Smooth muscle cell (in vitro differentiated cells): ENCODE measurements around the gene PNRC1. TPM values are rescaled to one million over a fixed set of nuclear protein-coding genes. Genes with fewer than 3 reads are reported as not detected.

ENCODE experiments used
- DNase-seq: peaks from one replicate; lab custom pipeline; 2025; ENCODE audit not compliant: unreplicated experiment; lab: John Stamatoyannopoulos, UW
- H2AFZ ChIP-seq: fragments of 200-600 bp; sonication (generic); 2 replicates; pipeline ENCODE4 v1.6.0; 2016; ENCODE audit warnings: antibody characterized with exemption, low read depth, mild to moderate bottlenecking
- H3F3A ChIP-seq: fragments of 200-600 bp; sonication (generic); 2 replicates; pipeline ENCODE4 v1.6.0; 2017; ENCODE audit warnings: antibody characterized with exemption, low read depth
- H3K27ac ChIP-seq: fragments of 200-600 bp; sonication (generic); 2 replicates; pipeline ENCODE4 v1.5.1; 2016; ENCODE audit warnings: low read depth, mild to moderate bottlenecking
- H3K27me3 ChIP-seq: fragments of 200-600 bp; sonication (generic); 2 replicates; pipeline ENCODE4 v1.6.1; 2016; ENCODE audit warnings: low read depth, mild to moderate bottlenecking
- H3K36me3 ChIP-seq: fragments of 200-600 bp; sonication (generic); 2 replicates; pipeline ENCODE4 v1.5.1; 2016; ENCODE audit warnings: low read depth
- H3K4me1 ChIP-seq: fragments of 200-600 bp; sonication (generic); 2 replicates; pipeline ENCODE4 v1.5.1; 2016; ENCODE audit warnings: low read depth
- H3K4me2 ChIP-seq: fragments of 200-600 bp; sonication (generic); 2 replicates; pipeline ENCODE4 v1.6.0; 2016; ENCODE audit warnings: mild to moderate bottlenecking
- H3K4me3 ChIP-seq: fragments of 200-600 bp; sonication (generic); 2 replicates; pipeline ENCODE4 v1.5.1; 2016; ENCODE audit warnings: mild to moderate bottlenecking
- H3K79me2 ChIP-seq: fragments of 200-600 bp; sonication (generic); 2 replicates; pipeline ENCODE4 v1.6.0; 2016; ENCODE audit warnings: low read depth, mild to moderate bottlenecking
- H3K9ac ChIP-seq: fragments of 200-600 bp; sonication (generic); 2 replicates; pipeline ENCODE4 v1.6.0; 2016; ENCODE audit warnings: low read depth
- H3K9me3 ChIP-seq: fragments of 200-600 bp; sonication (generic); replicated peaks from 2 replicates; pipeline ENCODE4 v1.5.1; 2016; ENCODE audit warnings: low read depth
- H4K20me1 ChIP-seq: fragments of 200-600 bp; sonication (generic); 2 replicates; pipeline ENCODE4 v1.6.0; 2016; ENCODE audit warnings: low read depth
- WGBS: methylation state at CpG from one replicate; pipeline ENCODE4 v1.1.7; 2016; ENCODE audit warnings: low lambda C conversion rate; 5-methylcytosine and 5-hydroxymethylcytosine counted together
- polyA plus RNA-seq: library from polyadenylated mRNA; unstranded; fragments of >200 nt; fragmentation: Nextera tagmentation; extraction: Ambion mirVana; gene quantifications from 2 replicates; pipeline ENCODE4 v1.2.1, GENCODE V29; 2016
- total RNA-seq: library from RNA; depleted of rRNA; stranded (reverse); fragments of >200 nt; gene quantifications from 2 replicates; pipeline ENCODE4 v1.2.3, GENCODE V29; 2014
- TF ChIP-seq, protein P1 (sequence below): fragments of 200-600 bp; sonication (generic); IDR thresholded peaks from 2 replicates; pipeline ENCODE4 v1.5.1; 2017; ENCODE audit warnings: borderline replicate concordance, mild to moderate bottlenecking, antibody characterized with exemption; ENCODE audit not compliant: insufficient read depth, poor library complexity, severe bottlenecking

Gene PNRC1
- total and polyA plus RNA-seq, 2 experiments from 2014 or later: 188 to 198 TPM

DNA sequence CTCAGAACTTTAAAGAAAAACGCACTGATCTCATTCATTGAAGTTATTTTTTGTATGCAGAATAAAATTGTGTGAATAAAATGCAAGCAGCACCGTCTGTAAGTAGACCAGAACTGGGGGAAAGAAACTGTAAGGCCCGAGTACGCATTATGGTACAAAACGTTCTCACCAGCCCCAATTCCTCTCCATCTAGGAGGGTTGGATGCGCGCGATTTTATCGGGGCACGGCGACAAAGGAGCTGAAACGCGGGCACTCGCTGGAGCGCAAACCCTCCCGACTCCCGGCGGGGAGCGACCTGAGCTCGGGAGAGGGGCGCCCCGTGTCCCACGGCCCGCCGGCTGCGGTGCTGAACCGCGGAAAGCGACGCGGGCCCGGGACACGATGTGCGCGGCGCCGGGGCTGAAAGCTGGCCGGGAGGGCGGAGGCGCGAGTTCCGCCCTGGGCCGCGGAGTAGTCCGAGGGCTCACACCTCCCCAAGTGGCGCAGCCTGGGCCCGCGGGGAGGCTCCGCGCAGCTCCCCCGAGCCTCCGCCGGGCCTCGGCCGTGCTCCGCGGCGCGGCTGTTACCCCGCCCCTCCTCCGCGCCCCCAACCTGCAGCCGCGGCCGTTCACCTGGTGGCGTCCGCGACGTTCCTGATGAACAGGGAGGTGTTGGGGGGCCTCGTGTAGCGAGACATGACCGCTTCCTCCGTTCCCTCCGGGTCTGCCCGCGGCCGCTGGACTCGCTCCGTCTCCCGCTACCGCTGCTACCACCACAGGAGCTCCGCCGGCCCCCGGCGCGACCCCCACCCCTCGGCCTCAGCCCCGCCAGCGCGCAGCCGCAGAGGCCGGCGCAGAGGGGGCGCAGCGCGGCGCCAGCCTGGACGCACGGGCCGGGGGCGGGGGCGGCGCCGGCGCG lies 36.9 kb downstream of the PNRC1 start, which contains the start of gene SRSF12:
TSS of gene SRSF12 (minus strand) at position 861 of the 898 bp plus-strand sequence. CDS start at position 677, 184 bp downstream.
- Histone ChIP-seq H3K79me2 (peaks cover 23% of the 10 kb centered on the region), H3K27me3 (no peaks in the 10 kb centered on the region), H3F3A (peaks cover 6% of the 10 kb centered on the region), H3K9me3 (no peaks in the 10 kb centered on the region), H3K36me3 (no peaks in the 10 kb centered on the region), H3K27ac (no peak within 1 kb of the TSS), H3K4me3 (peak within 1 kb of the TSS; percentile 86), H3K4me2 (peak within 1 kb of the TSS; percentile 88), H4K20me1 (peaks cover 9% of the 10 kb centered on the region), H3K4me1 (peaks cover 8% of the 10 kb centered on the region), H2AFZ (peak within 1 kb of the TSS; percentile 87), H3K9ac (peak within 1 kb of the TSS; percentile 70)
- WGBS: under 1% methylated on average over 43 of the region's 106 CpGs
- TF ChIP-seq, protein P1, sequence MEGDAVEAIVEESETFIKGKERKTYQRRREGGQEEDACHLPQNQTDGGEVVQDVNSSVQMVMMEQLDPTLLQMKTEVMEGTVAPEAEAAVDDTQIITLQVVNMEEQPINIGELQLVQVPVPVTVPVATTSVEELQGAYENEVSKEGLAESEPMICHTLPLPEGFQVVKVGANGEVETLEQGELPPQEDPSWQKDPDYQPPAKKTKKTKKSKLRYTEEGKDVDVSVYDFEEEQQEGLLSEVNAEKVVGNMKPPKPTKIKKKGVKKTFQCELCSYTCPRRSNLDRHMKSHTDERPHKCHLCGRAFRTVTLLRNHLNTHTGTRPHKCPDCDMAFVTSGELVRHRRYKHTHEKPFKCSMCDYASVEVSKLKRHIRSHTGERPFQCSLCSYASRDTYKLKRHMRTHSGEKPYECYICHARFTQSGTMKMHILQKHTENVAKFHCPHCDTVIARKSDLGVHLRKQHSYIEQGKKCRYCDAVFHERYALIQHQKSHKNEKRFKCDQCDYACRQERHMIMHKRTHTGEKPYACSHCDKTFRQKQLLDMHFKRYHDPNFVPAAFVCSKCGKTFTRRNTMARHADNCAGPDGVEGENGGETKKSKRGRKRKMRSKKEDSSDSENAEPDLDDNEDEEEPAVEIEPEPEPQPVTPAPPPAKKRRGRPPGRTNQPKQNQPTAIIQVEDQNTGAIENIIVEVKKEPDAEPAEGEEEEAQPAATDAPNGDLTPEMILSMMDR: no peak
- no peak for DNase-seq

DNA sequence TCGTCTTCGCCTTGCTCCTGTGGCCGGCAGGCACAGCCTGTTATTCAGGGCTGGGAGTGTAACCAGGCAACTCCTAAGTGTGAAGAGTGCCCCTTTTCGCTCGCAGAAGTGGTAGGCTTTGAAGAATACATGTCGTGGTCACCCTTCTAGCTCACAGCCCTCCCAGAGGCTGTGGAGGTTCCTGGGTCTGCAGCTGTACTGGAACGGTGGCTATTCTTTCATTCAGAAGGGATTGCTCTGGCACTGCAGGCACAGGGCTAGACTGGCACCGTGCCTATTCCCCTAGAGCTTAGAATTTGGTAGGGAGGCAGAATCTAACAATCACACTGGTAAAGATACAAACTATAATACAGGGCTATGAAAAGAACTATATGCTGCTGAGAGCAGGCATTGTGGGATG lies 38.4 kb downstream of the PNRC1 start:
- no peak for DNase-seq
- Histone ChIP-seq H3K4me1 (peaks cover 8% of the 10 kb centered on the region), H3F3A (peaks cover 6% of the 10 kb centered on the region), H3K9ac (no peak overlapping the region), H3K36me3 (no peaks in the 10 kb centered on the region), H3K27me3 (no peaks in the 10 kb centered on the region), H3K79me2 (peaks cover 11% of the 10 kb centered on the region), H4K20me1 (peaks cover 3% of the 10 kb centered on the region), H2AFZ (no peak overlapping the region), H3K4me3 (no peak overlapping the region), H3K9me3 (no peaks in the 10 kb centered on the region), H3K27ac (no peak overlapping the region), H3K4me2 (no peak overlapping the region)
- TF ChIP-seq, protein P1: no peak
- 79% methylated on average over 8 of the region's 8 CpGs for WGBS

DNA sequence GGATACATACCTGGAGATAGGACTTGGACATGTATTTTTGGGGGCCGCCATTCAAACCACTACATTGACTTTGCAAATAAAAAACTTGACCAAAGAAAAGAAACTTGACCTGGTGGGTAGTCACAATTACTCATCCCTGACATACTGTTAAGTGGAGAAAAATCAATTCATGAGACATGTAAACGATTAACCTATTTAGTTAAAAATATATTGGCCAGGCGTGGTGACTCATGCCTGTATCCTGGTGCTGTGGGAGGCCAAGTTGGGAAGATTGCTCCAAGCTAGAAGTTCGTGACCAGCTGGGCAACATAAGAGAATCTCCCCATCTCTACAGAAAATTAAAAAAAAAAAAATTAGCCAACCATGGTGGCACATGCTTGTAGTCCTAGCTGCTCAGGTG lies 39.8 kb downstream of the PNRC1 start:
- no peak overlapping the region for H3K9ac ChIP-seq
- H2AFZ ChIP-seq: no peak overlapping the region
- no peak overlapping the region for H3K4me2 ChIP-seq
- no peak overlapping the region for H3K4me3 ChIP-seq
- WGBS: 67% methylated on average over 4 of the region's 4 CpGs
- no peak for DNase-seq
- TF ChIP-seq, protein P1: no peak
- H3K79me2 ChIP-seq: peaks cover 11% of the 10 kb centered on the region
- H3K4me1 ChIP-seq: peaks cover 8% of the 10 kb centered on the region
- no peaks in the 10 kb centered on the region for H3K27me3 ChIP-seq
- H3K36me3 ChIP-seq: no peaks in the 10 kb centered on the region
- no peaks in the 10 kb centered on the region for H3K9me3 ChIP-seq
- no peaks in the 10 kb centered on the region for H4K20me1 ChIP-seq
- H3K27ac ChIP-seq: no peak overlapping the region
- H3F3A ChIP-seq: peaks cover 6% of the 10 kb centered on the region
